Colonic mucosa (tissue), 4 donors: ENCODE results near the gene SETD1A. TPM values are rescaled to one million over a fixed set of nuclear protein-coding genes. Genes with fewer than 3 reads are reported as not detected.

Source experiments
- DNase-seq: peaks from one replicate; pipeline ENCODE4 v3.0.0-alpha.2; 2020
- H3K27ac ChIP-seq: fragments of 200-600 bp; one replicate; pipeline ENCODE4 v1.8.0; 2021
- H3K27me3 ChIP-seq: fragments of 200-600 bp; one replicate; pipeline ENCODE4 v1.8.0; 2021
- H3K36me3 ChIP-seq: fragments of 200-600 bp; one replicate; pipeline ENCODE4 v1.8.0; 2021
- H3K4me1 ChIP-seq: fragments of 200-600 bp; one replicate; pipeline ENCODE4 v1.8.0; 2021; ENCODE audit warnings: mild to moderate bottlenecking
- H3K4me3 ChIP-seq: fragments of 200-600 bp; one replicate; pipeline ENCODE4 v1.8.0; 2021
- H3K9ac ChIP-seq, 2 donors: one replicate each; pipeline ENCODE4 v1.7.0; 2013; ENCODE audit warnings: control low read depth in 2 of 2, low read depth in 2 of 2, low read length in 2 of 2
- H3K9me3 ChIP-seq: fragments of 200-600 bp; one replicate; pipeline ENCODE4 v1.8.0; 2021
- intact Hi-C: fragments of 100-400 bp; cut with DNase I; formaldehyde crosslinking; loops from one replicate; pipeline ENCODE4 v1.14.1; 2022
- total RNA-seq, 2 donors: library from RNA; stranded (reverse); fragmentation: NEBNext Ultra II Directional in 1 of 2; extraction: Animal tissue kit (Norgen Biotek cat#: 25700) in 1 of 2; gene quantifications; one replicate each; pipeline ENCODE4 v1.2.1, GENCODE V29; 2021
- TF ChIP-seq, protein P1 (sequence below): fragments of 200-600 bp; IDR thresholded peaks from one replicate; pipeline ENCODE4 v1.8.0; 2022; ENCODE audit warnings: antibody characterized with exemption, mild to moderate bottlenecking
- donor health status: healthy.
- donor health status: DM: no; HTN: no; CAD: no.
- donor health status: DM: no; HTN: no; CAD: no.

Gene SETD1A
- total RNA-seq, 2 donors from 2014 or later = 11.6 to 15.9 TPM

- Histone ChIP-seq H3K36me3 (peaks cover 12% of the 10 kb centered on the region), H3K27me3 (no peaks in the 10 kb centered on the region), H3K9ac (no peak overlapping the region), H3K4me3 (no peak overlapping the region), H3K9me3 (no peaks in the 10 kb centered on the region), H3K4me1 (no peaks in the 10 kb centered on the region), H3K27ac (no peak overlapping the region)
- intact Hi-C loops = no loop called here
- no peak for DNase-seq
- TF ChIP-seq, protein P1, sequence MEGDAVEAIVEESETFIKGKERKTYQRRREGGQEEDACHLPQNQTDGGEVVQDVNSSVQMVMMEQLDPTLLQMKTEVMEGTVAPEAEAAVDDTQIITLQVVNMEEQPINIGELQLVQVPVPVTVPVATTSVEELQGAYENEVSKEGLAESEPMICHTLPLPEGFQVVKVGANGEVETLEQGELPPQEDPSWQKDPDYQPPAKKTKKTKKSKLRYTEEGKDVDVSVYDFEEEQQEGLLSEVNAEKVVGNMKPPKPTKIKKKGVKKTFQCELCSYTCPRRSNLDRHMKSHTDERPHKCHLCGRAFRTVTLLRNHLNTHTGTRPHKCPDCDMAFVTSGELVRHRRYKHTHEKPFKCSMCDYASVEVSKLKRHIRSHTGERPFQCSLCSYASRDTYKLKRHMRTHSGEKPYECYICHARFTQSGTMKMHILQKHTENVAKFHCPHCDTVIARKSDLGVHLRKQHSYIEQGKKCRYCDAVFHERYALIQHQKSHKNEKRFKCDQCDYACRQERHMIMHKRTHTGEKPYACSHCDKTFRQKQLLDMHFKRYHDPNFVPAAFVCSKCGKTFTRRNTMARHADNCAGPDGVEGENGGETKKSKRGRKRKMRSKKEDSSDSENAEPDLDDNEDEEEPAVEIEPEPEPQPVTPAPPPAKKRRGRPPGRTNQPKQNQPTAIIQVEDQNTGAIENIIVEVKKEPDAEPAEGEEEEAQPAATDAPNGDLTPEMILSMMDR = no peak
Observed at GRCh38 chr16:30967795-30968194, 10.2 kb downstream of the SETD1A start.

- no peak for DNase-seq
- Histone ChIP-seq H3K9me3 (no peaks in the 10 kb centered on the region), H3K9ac (no peak overlapping the region), H3K36me3 (peaks cover 6% of the 10 kb centered on the region), H3K4me3 (no peak overlapping the region), H3K4me1 (no peaks in the 10 kb centered on the region), H3K27ac (no peak overlapping the region), H3K27me3 (no peaks in the 10 kb centered on the region)
- intact Hi-C loops = no loop called here
- TF ChIP-seq, protein P1 = no peak
Observed at GRCh38 chr16:30969246-30969842, 11.8 kb downstream of the SETD1A start.

GRCh38 chr16:30971298-30971697 lies 13.7 kb downstream of the SETD1A start:
- Histone ChIP-seq H3K4me3 (no peak overlapping the region), H3K36me3 (peaks cover 6% of the 10 kb centered on the region), H3K4me1 (no peaks in the 10 kb centered on the region), H3K27ac (no peak overlapping the region), H3K27me3 (no peaks in the 10 kb centered on the region), H3K9me3 (no peaks in the 10 kb centered on the region), H3K9ac (no peak overlapping the region)
- no peak for DNase-seq
- TF ChIP-seq, protein P1 = no peak
- intact Hi-C loops = no loop called here

DNA sequence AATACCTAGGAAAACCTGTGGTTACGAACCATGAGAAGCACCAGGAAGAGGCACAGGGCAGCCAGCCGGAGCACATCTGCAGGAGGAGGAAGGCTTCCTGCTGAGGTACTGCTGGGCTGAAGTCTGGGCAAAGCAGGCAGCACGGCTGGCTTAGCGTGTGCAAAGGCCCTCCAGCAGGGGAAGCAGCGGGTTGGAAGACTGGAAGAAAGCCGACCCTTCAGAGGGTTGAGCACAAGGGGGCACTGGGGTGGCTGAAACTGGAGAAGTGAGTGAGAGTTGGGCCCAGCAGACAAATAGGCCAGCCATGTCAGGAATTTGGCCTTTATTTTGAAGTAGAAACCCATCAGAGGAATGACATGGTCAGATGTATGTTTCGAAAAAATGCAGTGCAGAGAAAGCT lies 15.3 kb downstream of the SETD1A start:
- TF ChIP-seq, protein P1 = no peak
- H3K27ac ChIP-seq = no peak overlapping the region
- H3K4me1 ChIP-seq = no peaks in the 10 kb centered on the region
- H3K9me3 ChIP-seq = no peaks in the 10 kb centered on the region
- no peak for DNase-seq
- intact Hi-C loops = no loop called here
- H3K9ac ChIP-seq = no peak overlapping the region
- H3K36me3 ChIP-seq = peaks cover 6% of the 10 kb centered on the region
- no peaks in the 10 kb centered on the region for H3K27me3 ChIP-seq
- no peak overlapping the region for H3K4me3 ChIP-seq

DNA sequence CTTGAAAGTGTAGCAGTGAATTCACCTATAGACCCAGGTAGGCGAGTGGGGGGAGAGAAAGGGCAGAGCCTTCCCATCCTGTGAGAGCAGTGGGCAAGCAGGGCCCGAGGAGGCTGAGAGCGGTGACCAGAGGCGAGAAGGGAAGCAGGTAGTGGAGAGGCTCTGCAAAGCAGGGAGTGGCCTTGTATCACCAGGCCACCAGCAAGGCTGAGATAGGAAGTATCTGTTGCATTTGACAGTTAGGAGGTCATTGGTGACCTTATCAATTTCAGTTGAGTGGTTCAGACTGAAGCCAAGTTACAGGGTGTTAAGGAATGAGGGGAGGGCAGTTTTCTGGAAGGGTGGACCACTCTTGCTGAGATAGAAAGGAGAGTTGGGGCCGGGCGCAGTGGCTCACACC lies 16.8 kb downstream of the SETD1A start:
- no peak for DNase-seq
- TF ChIP-seq, protein P1 = no peak
- Histone ChIP-seq H3K9me3 (no peaks in the 10 kb centered on the region), H3K4me1 (no peaks in the 10 kb centered on the region), H3K9ac (no peak overlapping the region), H3K4me3 (no peak overlapping the region), H3K27me3 (no peaks in the 10 kb centered on the region), H3K36me3 (peaks cover 8% of the 10 kb centered on the region), H3K27ac (no peak overlapping the region)
- intact Hi-C loops = no loop called here
